Hepatocyte (in vitro differentiated cells): ENCODE data around the gene SNF8. TPM values are rescaled to one million over a fixed set of nuclear protein-coding genes. Genes with fewer than 3 reads are reported as not detected.

Source experiments
- DNase-seq: peaks from one replicate; pipeline ENCODE4 v3.0.0-alpha.2; 2016; ENCODE audit warnings: low spot score
- H2AFZ ChIP-seq: fragments of 200-600 bp; sonication (generic); 2 replicates; pipeline ENCODE4 v1.6.0; 2016; ENCODE audit warnings: antibody characterized with exemption, mild to moderate bottlenecking
- H3K27ac ChIP-seq: fragments of 200-600 bp; sonication (generic); 2 replicates; pipeline ENCODE4 v1.5.1; 2016; ENCODE audit warnings: mild to moderate bottlenecking
- H3K27me3 ChIP-seq: fragments of 200-600 bp; sonication (generic); 2 replicates; pipeline ENCODE4 v1.6.1; 2016
- H3K36me3 ChIP-seq: fragments of 200-600 bp; sonication (generic); replicated peaks from 2 replicates; pipeline ENCODE4 v1.5.1; 2016; ENCODE audit warnings: low read depth; ENCODE audit not compliant: insufficient read depth
- H3K4me1 ChIP-seq: fragments of 200-600 bp; sonication (generic); 2 replicates; pipeline ENCODE4 v1.5.1; 2016; ENCODE audit warnings: mild to moderate bottlenecking, moderate library complexity; ENCODE audit not compliant: insufficient read depth
- H3K4me2 ChIP-seq: fragments of 200-600 bp; sonication (generic); 2 replicates; pipeline ENCODE4 v1.6.0; 2016
- H3K4me3 ChIP-seq: fragments of 200-600 bp; sonication (generic); 2 replicates; pipeline ENCODE4 v1.5.1; 2016; ENCODE audit warnings: mild to moderate bottlenecking
- H3K79me2 ChIP-seq: fragments of 200-600 bp; sonication (generic); 2 replicates; pipeline ENCODE4 v1.6.0; 2017; ENCODE audit warnings: mild to moderate bottlenecking
- H3K9me2 ChIP-seq: fragments of 200-600 bp; sonication (generic); replicated peaks from 2 replicates; pipeline ENCODE4 v1.6.0; 2017; ENCODE audit warnings: mild to moderate bottlenecking; ENCODE audit not compliant: insufficient read depth
- H3K9me3 ChIP-seq: fragments of 200-600 bp; sonication (generic); 2 replicates; pipeline ENCODE4 v1.5.1; 2016; ENCODE audit warnings: low read depth, mild to moderate bottlenecking
- H4K20me1 ChIP-seq: fragments of 200-600 bp; sonication (generic); 2 replicates; pipeline ENCODE4 v1.6.0; 2016; ENCODE audit warnings: mild to moderate bottlenecking; ENCODE audit not compliant: insufficient read depth, poor library complexity, severe bottlenecking
- EZH2 ChIP-seq: fragments of 200-600 bp; sonication (generic); IDR thresholded peaks from 2 replicates; pipeline ENCODE4 v1.6.1; 2016; ENCODE audit warnings: antibody characterized with exemption, mild to moderate bottlenecking, borderline replicate concordance
- EZH2phosphoT487 ChIP-seq: fragments of 200-600 bp; sonication (generic); IDR thresholded peaks from one replicate; pipeline ENCODE4 v1.6.1; 2018; ENCODE audit warnings: antibody characterized with exemption, mild to moderate bottlenecking, low read depth, moderate library complexity; ENCODE audit not compliant: unreplicated experiment, severe bottlenecking
- WGBS: methylation state at CpG from one replicate; pipeline ENCODE4 v1.1.6; 2016; ENCODE audit warnings: low lambda C conversion rate; ENCODE audit errors: missing lambda C conversion rate; 5-methylcytosine and 5-hydroxymethylcytosine counted together
- polyA plus RNA-seq: library from polyadenylated mRNA; unstranded; fragments of >200 nt; fragmentation: Nextera tagmentation; extraction: Ambion mirVana; gene quantifications from 2 replicates; pipeline ENCODE4 v1.2.1, GENCODE V29; 2016
- total RNA-seq: library from RNA; depleted of rRNA; stranded (reverse); fragments of >200 nt; gene quantifications from 2 replicates; pipeline ENCODE4 v1.2.3, GENCODE V29; 2014
- TF ChIP-seq, protein P1 (sequence below): fragments of 200-600 bp; sonication (generic); IDR thresholded peaks from 2 replicates; pipeline ENCODE4 v1.5.1; 2016; ENCODE audit warnings: antibody characterized with exemption, mild to moderate bottlenecking; ENCODE audit not compliant: poor library complexity

SNF8 gene
- total and polyA plus RNA-seq, 2 experiments from 2014 or later = 101 to 195 TPM

DNA sequence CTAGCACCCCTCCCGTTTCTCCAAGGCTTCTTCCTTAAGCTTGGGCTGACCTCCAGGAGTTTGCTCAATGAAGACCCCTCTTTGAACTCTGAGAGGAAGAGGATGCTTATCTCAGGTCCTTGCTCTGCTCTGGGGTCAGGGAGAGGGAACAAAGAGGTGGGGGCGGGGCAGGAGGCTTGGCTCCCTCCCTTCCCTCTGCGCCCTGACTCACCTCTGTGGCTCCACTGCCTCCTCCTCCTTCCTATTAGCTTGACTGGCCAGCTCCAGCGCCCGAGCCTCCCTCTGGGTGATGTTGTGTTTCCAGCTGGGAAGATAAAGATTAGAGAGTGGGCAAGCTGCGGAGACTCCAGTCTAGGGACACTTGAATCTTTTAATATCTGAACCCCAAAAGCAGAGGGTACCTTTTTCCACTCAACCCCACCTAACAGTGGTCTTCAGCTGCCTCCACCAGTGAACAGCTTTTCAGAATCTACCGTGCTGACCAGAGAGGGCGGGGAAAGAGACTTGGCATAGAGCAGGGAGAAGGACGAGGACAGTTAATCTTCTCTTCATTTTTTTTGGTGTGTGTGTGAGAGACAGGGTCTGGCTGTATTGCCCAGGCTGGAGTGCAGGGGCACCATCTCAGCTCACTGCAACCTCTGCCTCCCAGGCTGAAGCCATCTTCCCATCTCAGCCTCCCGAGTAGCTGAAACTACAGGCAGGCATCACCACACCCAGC is 17.0 kb upstream of the SNF8 start:
- Histone ChIP-seq H3K4me3 (no peak overlapping the region), H4K20me1 (no peaks in the 10 kb centered on the region), H2AFZ (peak overlapping the region; percentile 67), H3K9me3 (no peaks in the 10 kb centered on the region), H3K36me3 (no peaks in the 10 kb centered on the region), H3K79me2 (no peaks in the 10 kb centered on the region), H3K27me3 (no peaks in the 10 kb centered on the region), H3K4me1 (peaks cover 17% of the 10 kb centered on the region), H3K9me2 (no peaks in the 10 kb centered on the region), H3K27ac (peak overlapping the region; percentile 73), H3K4me2 (peak overlapping the region; percentile 70)
- TF ChIP-seq EZH2 (no peak), EZH2phosphoT487 (no peak)
- TF ChIP-seq, protein P1, sequence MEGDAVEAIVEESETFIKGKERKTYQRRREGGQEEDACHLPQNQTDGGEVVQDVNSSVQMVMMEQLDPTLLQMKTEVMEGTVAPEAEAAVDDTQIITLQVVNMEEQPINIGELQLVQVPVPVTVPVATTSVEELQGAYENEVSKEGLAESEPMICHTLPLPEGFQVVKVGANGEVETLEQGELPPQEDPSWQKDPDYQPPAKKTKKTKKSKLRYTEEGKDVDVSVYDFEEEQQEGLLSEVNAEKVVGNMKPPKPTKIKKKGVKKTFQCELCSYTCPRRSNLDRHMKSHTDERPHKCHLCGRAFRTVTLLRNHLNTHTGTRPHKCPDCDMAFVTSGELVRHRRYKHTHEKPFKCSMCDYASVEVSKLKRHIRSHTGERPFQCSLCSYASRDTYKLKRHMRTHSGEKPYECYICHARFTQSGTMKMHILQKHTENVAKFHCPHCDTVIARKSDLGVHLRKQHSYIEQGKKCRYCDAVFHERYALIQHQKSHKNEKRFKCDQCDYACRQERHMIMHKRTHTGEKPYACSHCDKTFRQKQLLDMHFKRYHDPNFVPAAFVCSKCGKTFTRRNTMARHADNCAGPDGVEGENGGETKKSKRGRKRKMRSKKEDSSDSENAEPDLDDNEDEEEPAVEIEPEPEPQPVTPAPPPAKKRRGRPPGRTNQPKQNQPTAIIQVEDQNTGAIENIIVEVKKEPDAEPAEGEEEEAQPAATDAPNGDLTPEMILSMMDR = no peak
- 24% methylated on average over 10 of the region's 10 CpGs for WGBS
- peak; percentile 83 for DNase-seq

DNA sequence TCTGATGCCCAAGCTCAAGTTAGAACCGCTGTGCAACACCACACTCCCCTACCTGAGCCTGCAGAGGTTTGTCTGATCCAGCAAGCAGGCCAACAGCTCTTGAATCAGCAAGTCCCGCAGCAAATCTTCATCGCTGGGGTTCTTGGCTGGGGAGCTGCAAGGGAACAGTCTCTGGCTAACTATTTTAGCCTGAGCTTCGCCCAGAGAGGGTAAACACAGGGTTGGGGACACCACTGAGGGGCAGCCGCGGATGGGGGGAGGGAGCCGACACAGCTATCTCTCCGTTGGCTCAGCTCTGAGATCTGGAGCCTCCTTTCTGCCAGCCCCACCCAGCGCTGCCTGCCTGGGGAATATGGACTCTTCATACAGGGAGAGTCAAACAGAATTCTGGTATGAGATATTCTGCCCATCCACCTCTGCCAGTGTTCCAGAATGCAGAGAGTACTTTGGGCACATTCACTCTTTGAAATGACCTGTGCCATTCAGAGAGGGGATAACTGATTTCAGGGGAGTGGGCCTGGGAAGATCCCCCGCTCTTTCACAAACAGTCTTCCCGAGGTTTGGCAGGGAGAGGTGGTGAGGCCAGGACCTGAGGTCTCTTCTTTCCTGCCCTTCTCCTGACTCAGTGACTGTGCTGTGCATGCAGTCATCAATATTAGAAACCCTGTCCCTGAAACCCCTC is 16.3 kb upstream of the SNF8 start:
- peaks cover 17% of the 10 kb centered on the region for H3K4me1 ChIP-seq
- peak overlapping the region; percentile 73 for H3K27ac ChIP-seq
- no peaks in the 10 kb centered on the region for H3K9me3 ChIP-seq
- H3K9me2 ChIP-seq = no peaks in the 10 kb centered on the region
- no peak overlapping the region for H3K4me3 ChIP-seq
- no peaks in the 10 kb centered on the region for H4K20me1 ChIP-seq
- H3K36me3 ChIP-seq = no peaks in the 10 kb centered on the region
- peak; percentile 49 for DNase-seq
- H3K79me2 ChIP-seq = no peaks in the 10 kb centered on the region
- no peaks in the 10 kb centered on the region for H3K27me3 ChIP-seq
- TF ChIP-seq EZH2phosphoT487 = no peak
- TF ChIP-seq, protein P1 = no peak
- no peak for TF ChIP-seq EZH2
- peak overlapping the region; percentile 67 for H2AFZ ChIP-seq
- 24% methylated on average over 11 of the region's 11 CpGs for WGBS
- peak overlapping the region; percentile 70 for H3K4me2 ChIP-seq

DNA sequence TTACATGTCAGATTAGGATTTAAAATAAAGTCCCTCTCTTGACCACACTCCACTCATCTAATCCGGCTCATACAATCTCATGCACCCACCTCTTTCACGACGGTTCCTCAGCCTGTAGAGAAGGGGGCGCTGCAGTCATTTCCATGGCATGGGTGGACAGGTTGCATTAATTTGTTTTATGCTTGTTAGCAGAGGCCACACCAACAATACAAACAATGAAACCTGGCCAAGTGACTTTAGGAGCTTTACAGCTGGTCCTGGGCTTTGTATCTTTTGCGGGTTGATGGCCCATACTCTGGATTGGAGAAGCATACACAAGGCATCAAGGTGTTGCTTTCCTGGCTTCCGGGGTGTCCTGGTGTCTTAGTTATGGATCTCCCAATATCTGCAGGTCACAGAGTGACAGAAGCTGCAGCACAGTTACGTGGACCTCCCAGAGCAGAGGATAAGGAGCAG is 9.7 kb upstream of the SNF8 start:
- H2AFZ ChIP-seq = no peak overlapping the region
- no peaks in the 10 kb centered on the region for H3K4me1 ChIP-seq
- H3K9me3 ChIP-seq = no peaks in the 10 kb centered on the region
- no peak overlapping the region for H3K4me2 ChIP-seq
- no peaks in the 10 kb centered on the region for H3K9me2 ChIP-seq
- 36% methylated on average over 7 of the region's 7 CpGs for WGBS
- no peak overlapping the region for H3K27ac ChIP-seq
- no peaks in the 10 kb centered on the region for H3K27me3 ChIP-seq
- TF ChIP-seq, protein P1 = peak; percentile 68
- TF ChIP-seq EZH2phosphoT487 = no peak
- peak; percentile 77 for DNase-seq
- H3K4me3 ChIP-seq = no peak overlapping the region
- no peaks in the 10 kb centered on the region for H3K36me3 ChIP-seq
- no peaks in the 10 kb centered on the region for H4K20me1 ChIP-seq
- H3K79me2 ChIP-seq = no peaks in the 10 kb centered on the region
